ENCODE results near the gene GIGYF2. TPM values are rescaled to one million over a fixed set of nuclear protein-coding genes. Genes with fewer than 3 reads are reported as not detected.
A peak's percentile ranks its signal among the peaks of the same experiment; 100 is the strongest.

Gene GIGYF2
- polyA plus RNA-seq, 1 experiment, result 34.6 TPM

DNA sequence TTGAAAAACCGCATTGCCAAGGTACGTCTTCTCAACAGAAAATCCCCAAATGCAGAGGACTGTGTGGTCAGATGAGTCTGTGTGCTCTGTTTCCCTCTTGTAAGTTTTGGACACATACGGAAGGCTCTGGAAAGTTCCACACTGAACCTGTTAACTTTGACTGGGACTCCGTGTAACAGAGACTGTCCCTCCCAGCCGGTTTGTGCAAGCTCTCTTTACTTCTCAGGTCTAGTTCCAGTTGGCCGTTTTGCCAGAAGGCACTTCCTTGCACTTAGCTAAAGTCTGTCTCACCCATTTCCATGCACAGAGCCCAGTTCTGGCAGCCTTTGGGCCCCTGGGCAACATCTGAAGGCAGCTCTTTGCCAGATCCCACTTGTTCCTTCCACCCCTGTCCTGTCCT lies 41.7 kb upstream of the GIGYF2 start:
- peaks cover 4% of the 10 kb centered on the region for H3K27me3 ChIP-seq (ENCODE audit: control insufficient read depth, insufficient read depth, low read length)
- ChIA-PET POLR2A (interaction anchor here (0.6 kb wide), 1 partner anchor 14 kb away, joined by 6 read pairs; no protein-coding TSS in a partner anchor), CTCF (no interaction called here)
- no peak overlapping the region for H3K4me3 ChIP-seq (ENCODE audit: low read depth, low read length)
- H3K9me3 ChIP-seq (ENCODE audit: control insufficient read depth, insufficient read depth, low read length), result no peaks in the 10 kb centered on the region
- DNase-seq (ENCODE audit: low read depth, low spot score), result no peak
- H3K27ac ChIP-seq (ENCODE audit: low read depth, low read length), result no peak overlapping the region
- TF ChIP-seq, protein P1, sequence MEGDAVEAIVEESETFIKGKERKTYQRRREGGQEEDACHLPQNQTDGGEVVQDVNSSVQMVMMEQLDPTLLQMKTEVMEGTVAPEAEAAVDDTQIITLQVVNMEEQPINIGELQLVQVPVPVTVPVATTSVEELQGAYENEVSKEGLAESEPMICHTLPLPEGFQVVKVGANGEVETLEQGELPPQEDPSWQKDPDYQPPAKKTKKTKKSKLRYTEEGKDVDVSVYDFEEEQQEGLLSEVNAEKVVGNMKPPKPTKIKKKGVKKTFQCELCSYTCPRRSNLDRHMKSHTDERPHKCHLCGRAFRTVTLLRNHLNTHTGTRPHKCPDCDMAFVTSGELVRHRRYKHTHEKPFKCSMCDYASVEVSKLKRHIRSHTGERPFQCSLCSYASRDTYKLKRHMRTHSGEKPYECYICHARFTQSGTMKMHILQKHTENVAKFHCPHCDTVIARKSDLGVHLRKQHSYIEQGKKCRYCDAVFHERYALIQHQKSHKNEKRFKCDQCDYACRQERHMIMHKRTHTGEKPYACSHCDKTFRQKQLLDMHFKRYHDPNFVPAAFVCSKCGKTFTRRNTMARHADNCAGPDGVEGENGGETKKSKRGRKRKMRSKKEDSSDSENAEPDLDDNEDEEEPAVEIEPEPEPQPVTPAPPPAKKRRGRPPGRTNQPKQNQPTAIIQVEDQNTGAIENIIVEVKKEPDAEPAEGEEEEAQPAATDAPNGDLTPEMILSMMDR (IDR thresholded peaks at IDR 0.05; ENCODE audit: low read depth, low read length), result no peak

DNA sequence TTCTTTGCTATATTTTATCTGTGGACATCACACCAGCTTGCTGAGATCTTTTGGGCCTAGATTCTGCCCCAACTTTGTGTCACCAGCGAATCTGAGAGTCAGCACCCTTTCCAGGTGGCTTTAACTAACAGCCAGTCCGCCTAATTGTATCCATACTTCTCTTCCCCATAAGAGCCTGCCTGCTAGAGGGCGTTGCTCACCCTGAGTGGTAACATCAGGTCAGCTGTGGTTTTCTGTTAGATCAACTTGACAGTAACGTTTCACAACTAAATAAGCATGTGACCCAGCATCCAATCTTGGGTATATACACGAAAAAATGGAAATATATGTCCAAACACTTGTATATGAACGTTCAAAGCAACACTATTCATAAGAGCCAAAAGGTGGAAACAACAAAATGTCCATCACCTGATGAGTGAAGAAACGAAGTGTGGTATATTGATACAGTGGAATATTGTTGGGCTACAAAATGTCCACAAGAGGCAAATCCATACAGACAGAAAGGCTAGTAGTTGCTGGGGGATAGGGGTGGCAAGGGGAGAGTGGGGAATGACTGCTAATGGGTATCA lies 38.8 kb upstream of the GIGYF2 start:
- Histone ChIP-seq H3K27ac (ENCODE audit: low read depth, low read length) (no peak overlapping the region), H3K9me3 (ENCODE audit: control insufficient read depth, insufficient read depth, low read length) (no peaks in the 10 kb centered on the region), H3K27me3 (ENCODE audit: control insufficient read depth, insufficient read depth, low read length) (peaks cover 4% of the 10 kb centered on the region), H3K4me3 (ENCODE audit: low read depth, low read length) (no peak overlapping the region)
- DNase-seq (ENCODE audit: low read depth, low spot score), result no peak
- ChIA-PET POLR2A (no interaction called here), CTCF (interaction anchor here (0.7 to 1.1 kb wide), 2 partner anchors 9 to 47 kb away, joined by 3 read pairs; no protein-coding TSS in a partner anchor)
- TF ChIP-seq, protein P1 (IDR thresholded peaks at IDR 0.05; ENCODE audit: low read depth, low read length), result peak; percentile 22; the same call in 1 of the 2 replicates

DNA sequence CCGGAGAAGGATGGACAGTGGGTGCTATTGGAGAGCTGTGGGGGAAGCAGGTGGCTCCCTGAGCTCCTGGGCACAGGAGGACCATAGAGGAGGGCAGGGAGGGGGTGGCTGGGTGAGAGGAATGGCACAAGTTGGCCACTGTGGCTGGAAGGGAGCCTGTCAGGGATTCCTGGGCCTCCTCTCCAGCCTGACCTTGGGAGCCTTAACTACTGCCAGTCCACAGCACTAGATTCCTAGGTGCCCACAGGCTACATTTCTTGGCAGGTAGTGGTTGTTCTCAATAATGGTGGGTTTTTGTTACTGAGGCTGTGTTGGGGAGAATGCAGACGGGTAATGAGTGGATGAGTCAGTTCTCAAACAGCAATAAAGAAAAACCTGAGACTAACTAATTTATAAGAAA lies 37.8 kb upstream of the GIGYF2 start:
- Histone ChIP-seq H3K27ac (ENCODE audit: low read depth, low read length) (no peak overlapping the region), H3K9me3 (ENCODE audit: control insufficient read depth, insufficient read depth, low read length) (no peaks in the 10 kb centered on the region), H3K4me3 (ENCODE audit: low read depth, low read length) (no peak overlapping the region), H3K27me3 (ENCODE audit: control insufficient read depth, insufficient read depth, low read length) (peaks cover 4% of the 10 kb centered on the region)
- no peak for DNase-seq (ENCODE audit: low read depth, low spot score)
- TF ChIP-seq, protein P1 (IDR thresholded peaks at IDR 0.05; ENCODE audit: low read depth, low read length), result no peak
- ChIA-PET CTCF (no interaction called here), POLR2A (no interaction called here)

DNA sequence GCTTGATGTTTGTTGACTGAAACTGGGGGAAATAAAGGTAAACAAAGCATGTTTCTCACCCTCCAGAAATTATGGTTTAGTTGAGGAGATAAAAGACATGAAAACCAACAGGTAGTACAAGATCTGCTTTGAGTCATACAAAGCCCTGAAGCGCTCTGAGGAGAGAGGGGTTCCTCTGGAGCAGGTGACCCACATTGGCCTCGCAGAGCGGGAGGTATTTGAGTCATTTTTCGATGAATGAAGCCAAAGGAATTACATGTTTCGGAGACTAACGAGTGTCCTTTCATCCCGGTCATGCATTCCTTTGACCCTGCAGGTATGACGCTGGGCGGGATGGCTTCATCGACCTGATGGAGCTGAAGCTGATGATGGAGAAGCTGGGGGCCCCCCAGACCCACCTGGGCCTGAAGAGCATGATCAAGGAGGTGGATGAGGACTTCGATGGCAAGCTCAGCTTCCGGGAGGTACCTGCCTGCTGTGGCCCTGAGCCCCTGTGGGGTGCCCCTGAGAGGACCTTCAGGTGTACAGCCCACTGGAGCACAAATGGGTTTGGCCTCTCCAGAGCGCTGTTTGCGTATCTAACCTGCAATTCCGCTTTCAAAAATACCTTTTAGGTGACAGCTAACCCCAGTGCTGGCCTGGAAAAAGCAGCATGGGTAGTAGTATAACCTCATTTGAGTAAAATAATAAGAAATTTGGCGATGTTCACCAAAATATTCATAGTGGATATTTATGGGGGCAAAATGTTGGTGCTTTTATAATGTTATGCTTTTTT lies 34.5 kb upstream of the GIGYF2 start:
- ChIA-PET CTCF (no interaction called here), POLR2A (no interaction called here)
- Histone ChIP-seq H3K4me3 (ENCODE audit: low read depth, low read length) (no peak overlapping the region), H3K9me3 (ENCODE audit: control insufficient read depth, insufficient read depth, low read length) (no peaks in the 10 kb centered on the region), H3K27ac (ENCODE audit: low read depth, low read length) (no peak overlapping the region), H3K27me3 (ENCODE audit: control insufficient read depth, insufficient read depth, low read length) (peaks cover 4% of the 10 kb centered on the region)
- TF ChIP-seq, protein P1 (IDR thresholded peaks at IDR 0.05; ENCODE audit: low read depth, low read length), result no peak
- no peak for DNase-seq (ENCODE audit: low read depth, low spot score)

All from AG04450 (cell line).